Caco-2 (cell line): Measurements from ENCODE around the gene SLC29A3. TPM values are rescaled to one million over a fixed set of nuclear protein-coding genes. Genes with fewer than 3 reads are reported as not detected.

ENCODE experiments used
- BruUV-seq: library from RNA; stranded (reverse); fragments of 400-500 nt; replicated peaks from 2 replicates; lab custom pipeline; 2021; lab: Mats Ljungman, UMichigan
- CTCF ChIA-PET: fragments of 300-600 bp; sonication (Branson Sonifier 250); formaldehyde crosslinking; loops from one replicate; lab custom pipeline; 2022; ENCODE audit warnings: antibody characterized with exemption; lab: Charles Lee
- POLR2A ChIA-PET: fragments of 300-600 bp; sonication (Branson Sonifier 250); formaldehyde crosslinking; loops from one replicate; lab custom pipeline; 2022; ENCODE audit warnings: antibody characterized with exemption; lab: Charles Lee
- DNase-seq, 2 experiments: peaks; one replicate each; pipeline versions ENCODE4 v3.0.0 to v3.0.0-alpha.2; 2020 to 2022
- H3K27me3 ChIP-seq: replicated peaks from 2 replicates; pipeline ENCODE4 v1.6.0; 2011; ENCODE audit warnings: low read length; ENCODE audit not compliant: control insufficient read depth, insufficient read depth
- H3K36me3 ChIP-seq: 2 replicates; pipeline ENCODE4 v1.5.1; 2011; ENCODE audit warnings: low read length; ENCODE audit not compliant: control insufficient read depth, insufficient read depth
- H3K4me1 ChIP-seq: fragments of 250-450 bp; sonication (Bioruptor Pico); 2 replicates; pipeline ENCODE4 v1.5.1; 2020; ENCODE audit warnings: mild to moderate bottlenecking
- H3K4me3 ChIP-seq: 2 replicates; pipeline ENCODE4 v1.5.1; 2011; ENCODE audit warnings: low read depth, mild to moderate bottlenecking, control low read depth, low read length
- H3K9me3 ChIP-seq: fragments of 250-450 bp; sonication (Bioruptor Pico); 2 replicates; pipeline ENCODE4 v1.5.1; 2020; ENCODE audit warnings: mild to moderate bottlenecking, moderate library complexity
- H3K27ac Mint-ChIP-seq: one replicate; pipeline ENCODE4 v1.8.0; 2022; ENCODE audit warnings: mixed read lengths; ENCODE audit not compliant: unreplicated experiment
- H3K27me3 Mint-ChIP-seq: one replicate; pipeline ENCODE4 v1.8.0; 2022; ENCODE audit warnings: mixed read lengths; ENCODE audit not compliant: insufficient read depth, unreplicated experiment
- H3K36me3 Mint-ChIP-seq: one replicate; pipeline ENCODE4 v1.8.0; 2022; ENCODE audit warnings: mild to moderate bottlenecking, mixed read lengths; ENCODE audit not compliant: insufficient read depth, unreplicated experiment
- H3K4me1 Mint-ChIP-seq: one replicate; pipeline ENCODE4 v1.8.0; 2022; ENCODE audit warnings: low read depth, mixed read lengths; ENCODE audit not compliant: unreplicated experiment
- H3K4me3 Mint-ChIP-seq: one replicate; pipeline ENCODE4 v1.8.0; 2022; ENCODE audit warnings: mild to moderate bottlenecking, moderate library complexity, mixed read lengths; ENCODE audit not compliant: unreplicated experiment
- H3K9me3 Mint-ChIP-seq: one replicate; pipeline ENCODE4 v1.8.0; 2022; ENCODE audit warnings: mixed read lengths; ENCODE audit not compliant: unreplicated experiment
- CTCF ChIP-seq, 2 experiments: fragments of 200-600 bp in 1 of 2; IDR thresholded peaks; 1 replicate in 1 of 2; 2 replicates in 1 of 2; pipeline versions ENCODE4 v1.5.1 to v1.8.0; 2011 to 2022; ENCODE audit warnings: antibody characterized with exemption in 1 of 2, control low read depth in 1 of 2, inconsistent platforms in 1 of 2, low read depth in 1 of 2, low read length in 1 of 2, mild to moderate bottlenecking in 1 of 2, moderate library complexity in 1 of 2; ENCODE audit not compliant: insufficient read depth in 1 of 2, severe bottlenecking in 1 of 2, unreplicated experiment in 1 of 2
- intact Hi-C: fragments of 100-400 bp; cut with micrococcal nuclease; formaldehyde crosslinking; loops from one replicate; pipeline ENCODE4 v1.10.0; 2022; ENCODE audit not compliant: unreplicated experiment
- total RNA-seq: library from RNA; stranded (reverse); gene quantifications from 2 replicates; pipeline ENCODE4 v1.2.3, GENCODE V29; 2022

SLC29A3 gene
- total RNA-seq, 1 experiment from 2014 or later: 20.7 TPM

- intact Hi-C loops: no loop called here
- Mint-ChIP-seq H3K27me3 (peaks cover 3% of the 10 kb centered on the region), H3K9me3 (no peaks in the 10 kb centered on the region), H3K4me3 (no peak overlapping the region), H3K4me1 (no peaks in the 10 kb centered on the region), H3K36me3 (no peaks in the 10 kb centered on the region), H3K27ac (no peak overlapping the region)
- H3K27me3 ChIP-seq: no peaks in the 10 kb centered on the region
- H3K9me3 ChIP-seq: no peaks in the 10 kb centered on the region
- no peaks in the 10 kb centered on the region for H3K36me3 ChIP-seq
- no peak for TF ChIP-seq CTCF (IDR thresholded peaks at IDR 0.05; ENCODE audit: insufficient read depth in 1 of 2, low read depth in 1 of 2, low read length in 1 of 2, severe bottlenecking in 1 of 2, unreplicated experiment in 1 of 2)
- H3K4me1 ChIP-seq: no peaks in the 10 kb centered on the region
- POLR2A ChIA-PET: interaction anchor here (0.6 kb wide), 1 partner anchor 33 kb away, joined by 3 read pairs; no protein-coding TSS in a partner anchor
- no TSS peak for BruUV-seq
- no peak for DNase-seq
- CTCF ChIA-PET: interaction anchor here (0.8 to 1.2 kb wide), 3 partner anchors 9 to 51 kb away, joined by 3 to 5 read pairs (median 4); partner anchors contain the start of gene SLC29A3
- H3K4me3 ChIP-seq: no peak overlapping the region
Measured at GRCh38 chr10:71369602-71370001, 50.5 kb downstream of the SLC29A3 start.

GRCh38 chr10:71370031-71370430 is 51.0 kb downstream of the SLC29A3 start:
- peaks cover 3% of the 10 kb centered on the region for H3K27me3 Mint-ChIP-seq
- no peak for DNase-seq
- Histone ChIP-seq H3K4me3 (no peak overlapping the region), H3K36me3 (no peaks in the 10 kb centered on the region), H3K9me3 (no peaks in the 10 kb centered on the region), H3K4me1 (no peaks in the 10 kb centered on the region), H3K27me3 (no peaks in the 10 kb centered on the region)
- CTCF ChIA-PET: interaction anchor here (0.6 to 1.4 kb wide), 4 partner anchors 10 to 56 kb away, joined by 3 to 5 read pairs (median 4); partner anchors contain the start of gene SLC29A3
- BruUV-seq: no TSS peak
- POLR2A ChIA-PET: interaction anchor here (0.6 kb wide), 1 partner anchor 33 kb away, joined by 3 read pairs; no protein-coding TSS in a partner anchor
- H3K4me3 Mint-ChIP-seq: no peak overlapping the region
- H3K27ac Mint-ChIP-seq: no peak overlapping the region
- H3K36me3 Mint-ChIP-seq: no peaks in the 10 kb centered on the region
- no peak for TF ChIP-seq CTCF (IDR thresholded peaks at IDR 0.05; ENCODE audit: insufficient read depth in 1 of 2, low read depth in 1 of 2, low read length in 1 of 2, severe bottlenecking in 1 of 2, unreplicated experiment in 1 of 2)
- intact Hi-C loops: no loop called here
- no peaks in the 10 kb centered on the region for H3K4me1 Mint-ChIP-seq
- H3K9me3 Mint-ChIP-seq: no peaks in the 10 kb centered on the region

- H3K4me3 Mint-ChIP-seq: no peak overlapping the region
- H3K4me1 Mint-ChIP-seq: peaks cover 7% of the 10 kb centered on the region
- H3K27me3 Mint-ChIP-seq: peaks cover 3% of the 10 kb centered on the region
- H3K36me3 Mint-ChIP-seq: no peaks in the 10 kb centered on the region
- POLR2A ChIA-PET: interaction anchor here (0.5 kb wide), 1 partner anchor 53 kb away, joined by 5 read pairs; the partner anchor contains the start of gene SLC29A3
- H3K27me3 ChIP-seq: no peaks in the 10 kb centered on the region
- H3K36me3 ChIP-seq: no peaks in the 10 kb centered on the region
- intact Hi-C loops: no loop called here
- BruUV-seq: no TSS peak
- no peaks in the 10 kb centered on the region for H3K9me3 ChIP-seq
- no peak overlapping the region for H3K27ac Mint-ChIP-seq
- DNase-seq: no peak
- H3K4me3 ChIP-seq: no peak overlapping the region
- H3K4me1 ChIP-seq: peaks cover 10% of the 10 kb centered on the region; the same call in 1 of the 2 replicates
- H3K9me3 Mint-ChIP-seq: no peaks in the 10 kb centered on the region
- CTCF ChIA-PET: interaction anchor here (0.6 to 1.0 kb wide), 3 partner anchors 29 to 52 kb away, joined by 3 read pairs; partner anchors contain the start of gene SLC29A3
- no peak for TF ChIP-seq CTCF (IDR thresholded peaks at IDR 0.05; ENCODE audit: insufficient read depth in 1 of 2, low read depth in 1 of 2, low read length in 1 of 2, severe bottlenecking in 1 of 2, unreplicated experiment in 1 of 2)
Measured at GRCh38 chr10:71371750-71372166, 52.7 kb downstream of the SLC29A3 start.
